K562 (cell line): ENCODE data around the gene CDH12. TPM values are rescaled to one million over a fixed set of nuclear protein-coding genes. Genes with fewer than 3 reads are reported as not detected.

Experiments
- ATAC-seq: fragments of 200-7000 bp; cut with Tn5 transposase; 3 replicates; pipeline ENCODE4 v1.9.1; 2020; ENCODE audit warnings: moderate library complexity
- BruUV-seq: library from RNA; stranded (reverse); fragments of 400-500 nt; replicated peaks from 2 replicates; lab custom pipeline; 2021; lab: Mats Ljungman, UMichigan
- CTCF ChIA-PET: fragments of 300-600 bp; formaldehyde crosslinking; extraction: SDS; loops from one replicate; lab custom pipeline; 2021; ENCODE audit warnings: low intra/inter-chr PET ratio; lab: Yijun Ruan, JAX
- POLR2A ChIA-PET: fragments of 300-600, 350-650 bp; sonication (Branson Sonifier 250); formaldehyde crosslinking; extraction: SDS; loops from one replicate; lab custom pipeline; 2021; ENCODE audit warnings: antibody characterized with exemption, inconsistent platforms; lab: Yijun Ruan, JAX
- DNase-seq, 4 experiments: peaks; one replicate each; pipeline versions ENCODE4 v3.0.0 to v3.0.0-alpha.2; 2011 to 2018; ENCODE audit warnings: low spot score in 3 of 4, mixed read lengths in 3 of 4; ENCODE audit errors: extremely low read depth in 1 of 4
- FAIRE-seq: peaks from 2 replicates; lab custom pipeline; 2011; peaks lifted over from hg19 to GRCh38; lab: Jason Lieb, UNC
- H2AFZ ChIP-seq: 2 replicates; pipeline ENCODE4 v1.6.0; 2011; ENCODE audit warnings: low read depth, low read length, control low read depth, inconsistent platforms
- H3K27ac ChIP-seq: fragments of 200-600 bp; 3 replicates; pipeline ENCODE4 v1.8.0; 2011; ENCODE audit warnings: low read depth, mild to moderate bottlenecking, control low read depth, inconsistent platforms, low read length, moderate library complexity, mixed read lengths; ENCODE audit errors: extremely low read depth
- H3K27me3 ChIP-seq, 2 experiments: fragments of 300-600 bp in 1 of 2; 2 replicates in 1 of 2; 3 replicates in 1 of 2; pipeline versions ENCODE4 v1.6.0 to v1.8.0; 2011; ENCODE audit warnings: inconsistent platforms in 2 of 2, low read length in 2 of 2, mild to moderate bottlenecking in 1 of 2, mixed read lengths in 1 of 2, moderate library complexity in 1 of 2; ENCODE audit not compliant: control insufficient read depth in 2 of 2, insufficient read depth in 2 of 2
- H3K36me3 ChIP-seq: fragments of 300-600 bp; 3 replicates; pipeline ENCODE4 v1.8.0; 2011; ENCODE audit warnings: mild to moderate bottlenecking, low read length, inconsistent platforms; ENCODE audit not compliant: control insufficient read depth, insufficient read depth
- H3K4me1 ChIP-seq, 2 experiments: fragments of 200-600 bp in 1 of 2; replicated peaks in 1 of 2; 2 replicates in 1 of 2; 3 replicates in 1 of 2; pipeline versions ENCODE4 v1.5.1 to v1.8.0; 2011; ENCODE audit warnings: inconsistent platforms in 2 of 2, low read length in 2 of 2, mild to moderate bottlenecking in 1 of 2, mixed read lengths in 1 of 2, moderate library complexity in 1 of 2; ENCODE audit not compliant: control insufficient read depth in 2 of 2, insufficient read depth in 2 of 2
- H3K4me2 ChIP-seq: 2 replicates; pipeline ENCODE4 v1.6.1; 2011; ENCODE audit warnings: low read length, control low read depth, inconsistent platforms, mixed read lengths; ENCODE audit not compliant: insufficient read depth
- H3K4me3 ChIP-seq: fragments of 200-600 bp; sonication (generic), shearing (Covaris generic); 2 replicates; pipeline ENCODE4 v1.5.1; 2016; ENCODE audit warnings: control low read depth, inconsistent platforms
- H3K79me2 ChIP-seq: fragments of 200-600 bp; 3 replicates; pipeline ENCODE4 v1.8.0; 2011; ENCODE audit warnings: low read length, inconsistent platforms; ENCODE audit not compliant: control insufficient read depth, insufficient read depth
- H3K9ac ChIP-seq, 2 experiments: 2 replicates each; pipeline versions ENCODE4 v1.6.0 to v1.6.1; 2011; ENCODE audit warnings: low read depth in 2 of 2, low read length in 2 of 2, control low read depth in 1 of 2, inconsistent platforms in 1 of 2, mild to moderate bottlenecking in 1 of 2, mixed read lengths in 1 of 2; ENCODE audit not compliant: insufficient read depth in 1 of 2
- H3K9me1 ChIP-seq: one replicate; pipeline ENCODE4 v1.6.0; 2011; ENCODE audit warnings: inconsistent platforms, mild to moderate bottlenecking, low read length, moderate library complexity; ENCODE audit not compliant: control insufficient read depth, insufficient read depth
- H3K9me3 ChIP-seq: replicated peaks from 2 replicates; pipeline ENCODE4 v1.5.1; 2011; ENCODE audit warnings: low read depth, low read length, inconsistent platforms; ENCODE audit not compliant: control insufficient read depth, insufficient read depth
- H4K20me1 ChIP-seq: replicated peaks from 2 replicates; pipeline ENCODE4 v1.6.1; 2011; ENCODE audit warnings: low read length, inconsistent platforms, mixed read lengths; ENCODE audit not compliant: control insufficient read depth, insufficient read depth
- ATF3 ChIP-seq, 2 experiments: fragments of 450-650 bp in 1 of 2; sonication (generic) in 1 of 2; formaldehyde crosslinking in 1 of 2; IDR thresholded peaks in 1 of 2; conservative IDR thresholded peaks in 1 of 2; 2 replicates each; pipeline versions ENCODE4 v1.6.1 to v1.8.1; 2016 to 2023; ENCODE audit warnings: mild to moderate bottlenecking in 2 of 2, moderate library complexity in 2 of 2, inconsistent platforms in 1 of 2, missing genetic modification reagents in 1 of 2
- BACH1 ChIP-seq: fragments of 200-800 bp; sonication (Bioruptor generic); IDR thresholded peaks from 2 replicates; pipeline ENCODE4 v1.6.1; 2016; ENCODE audit warnings: missing genetic modification characterization, missing compliant biosample characterization
- BCLAF1 ChIP-seq, 2 experiments: fragments of 450-650 bp in 1 of 2; IDR thresholded peaks; 2 replicates each; pipeline ENCODE4 v1.6.1; 2011 to 2017; ENCODE audit warnings: low read depth in 2 of 2, antibody characterized with exemption in 1 of 2, borderline replicate concordance in 1 of 2, low read length in 1 of 2, mild to moderate bottlenecking in 1 of 2, mixed read lengths in 1 of 2; ENCODE audit not compliant: control insufficient read depth in 1 of 2
- GABPA ChIP-seq: fragments of 200-800 bp; sonication (Bioruptor generic); conservative IDR thresholded peaks from 2 replicates; pipeline ENCODE4 v1.6.1; 2016; ENCODE audit warnings: low read depth, missing genetic modification characterization, missing compliant biosample characterization
- JUND ChIP-seq, 2 experiments: IDR thresholded peaks; 2 replicates in 1 of 2; 3 replicates in 1 of 2; pipeline ENCODE4 v1.6.1; 2011; ENCODE audit warnings: borderline replicate concordance in 2 of 2, low read depth in 2 of 2, low read length in 2 of 2, improper control_type of control experiment in 1 of 2, missing biosample characterization in 1 of 2, missing genetic modification characterization in 1 of 2, missing genetic modification reagents in 1 of 2
- KDM5B ChIP-seq: fragments of 200-600 bp; sonication (generic); IDR thresholded peaks from 2 replicates; pipeline ENCODE4 v1.6.1; 2012; ENCODE audit warnings: low read depth, mild to moderate bottlenecking, moderate library complexity, low read length, control low read depth, inconsistent platforms; ENCODE audit not compliant: insufficient replicate concordance
- MAFF ChIP-seq: IDR thresholded peaks from 2 replicates; pipeline ENCODE4 v1.6.1; 2012; ENCODE audit warnings: low read length, improper control_type of control experiment
- NFXL1 ChIP-seq: fragments of 450-650 bp; formaldehyde crosslinking; IDR thresholded peaks from 2 replicates; pipeline ENCODE4 v1.4.0; 2021; ENCODE audit warnings: mild to moderate bottlenecking
- RFX1 ChIP-seq: fragments of 450-650 bp; IDR thresholded peaks from 2 replicates; pipeline ENCODE4 v1.6.1; 2016; ENCODE audit warnings: mild to moderate bottlenecking, moderate library complexity
- WGBS: fragments of 100-300 bp; shearing (Covaris generic); methylation state at CpG from one replicate; pipeline ENCODE4 v1.1.6; 2016; ENCODE audit warnings: low coverage, mixed read lengths; ENCODE audit not compliant: insufficient coverage; ENCODE audit errors: missing lambda C conversion rate; 5-methylcytosine and 5-hydroxymethylcytosine counted together
- in situ Hi-C: fragments of 300-500 bp; cut with MboI; formaldehyde crosslinking; loops from 4 replicates; pipeline ENCODE4 v1.15.0; 2018; ENCODE audit warnings: inconsistent platforms, mixed read lengths
- intact Hi-C: fragments of 100-400 bp; cut with micrococcal nuclease; formaldehyde crosslinking; loops from 2 replicates; pipeline ENCODE4 v1.14.2; 2022
- polyA plus RNA-seq, 8 experiments: library from polyadenylated mRNA; depleted of rRNA in 4 of 8; stranded (reverse) in 5 of 8; unstranded in 3 of 8; fragments of >200 nt; fragmentation: Nextera tagmentation in 2 of 8; fragmentation: Illumina TruSeq in 1 of 8; extraction: Ambion mirVana in 2 of 8; extraction: Trizol in 1 of 8; gene quantifications; 2 replicates each; pipeline versions ENCODE4 v1.2.1 to v1.2.3, GENCODE V29; 2011 to 2014; ENCODE audit warnings: inconsistent platforms in 1 of 8, missing spikeins in 1 of 8
- total RNA-seq, 7 experiments: library from RNA; depleted of rRNA in 6 of 7; stranded (reverse); fragments of >200 nt in 6 of 7; fragmentation: Illumina TruSeq in 2 of 7; extraction: Trizol in 2 of 7; gene quantifications; 2 replicates each; pipeline versions ENCODE4 v1.2.1 to v1.2.3, GENCODE V29; 2011 to 2021; ENCODE audit warnings: low replicate concordance in 1 of 7

Gene CDH12
- total and polyA plus RNA-seq, 9 of the 15 experiments (the other 6 are each of a cell fraction or from before 2014, with no cell fraction given) = 0.03 to 1.7 (median 0.37) TPM

GRCh38 chr5:22295832-22296231 is 557.3 kb downstream of the CDH12 start (continued):
- TF ChIP-seq MAFF = peak; percentile 73; the same call in 1 of the 2 replicates
- no peak for TF ChIP-seq NFXL1 (CRISPR knock-in tag)
- TF ChIP-seq, all 486 proteins: peak for 5

GRCh38 chr5:22293147-22293546 is 560.0 kb downstream of the CDH12 start:
- Histone ChIP-seq H3K36me3 (no peaks in the 10 kb centered on the region), H3K9me3 (no peaks in the 10 kb centered on the region; the same call in 1 of the 2 replicates), H3K79me2 (no peaks in the 10 kb centered on the region), H3K27ac (no peak overlapping the region), H3K4me2 (no peak overlapping the region), H4K20me1 (no peaks in the 10 kb centered on the region), H3K27me3 (no peaks in the 10 kb centered on the region), H3K4me1 (no peaks in the 10 kb centered on the region), H3K9ac (no peak overlapping the region), H3K4me3 (no peak overlapping the region), H3K9me1 (no peaks in the 10 kb centered on the region), H2AFZ (no peak overlapping the region)
- no peak for TF ChIP-seq KDM5B
- no TSS peak for BruUV-seq
- intact Hi-C loops (no loop called here), in situ Hi-C loops (no loop called here)
- no peak for DNase-seq
- 7% methylated on average over 3 of the region's 3 CpGs for WGBS
- ChIA-PET CTCF (no interaction called here), POLR2A (no interaction called here)
- ATAC-seq = no peak
- FAIRE-seq = no peak

- in situ Hi-C loops (no loop called here), intact Hi-C loops (no loop called here)
- CTCF ChIA-PET = no interaction called here
- Histone ChIP-seq H3K4me3 (no peak overlapping the region), H3K27ac (no peak overlapping the region), H3K9ac (no peak overlapping the region), H3K9me1 (no peaks in the 10 kb centered on the region), H3K79me2 (no peaks in the 10 kb centered on the region), H3K4me1 (no peaks in the 10 kb centered on the region), H2AFZ (no peak overlapping the region), H3K36me3 (no peaks in the 10 kb centered on the region), H4K20me1 (no peaks in the 10 kb centered on the region), H3K27me3 (no peaks in the 10 kb centered on the region), H3K9me3 (no peaks in the 10 kb centered on the region; the same call in 1 of the 2 replicates), H3K4me2 (no peak overlapping the region)
- POLR2A ChIA-PET = no interaction called here
- 0% methylated on average over 1 of the region's 1 CpG for WGBS
- no TSS peak for BruUV-seq
- no peak for FAIRE-seq
- DNase-seq = no peak
- no peak for ATAC-seq
- no peak for TF ChIP-seq JUND (IDR thresholded peaks at IDR 0.05; ENCODE audit: borderline replicate concordance, low read depth, low read length)
- no peak for TF ChIP-seq JUND (tag; IDR thresholded peaks at IDR 0.05; ENCODE audit: borderline replicate concordance, low read depth, low read length)
- no peak for TF ChIP-seq BACH1 (tag)
- no peak for TF ChIP-seq GABPA (tag)
- TF ChIP-seq ATF3 (IDR thresholded peaks at IDR 0.05) = no peak
- no peak for TF ChIP-seq ATF3 (CRISPR knock-in tag; conservative IDR thresholded peaks at IDR 0.05)
- no peak for TF ChIP-seq RFX1
- no peak for TF ChIP-seq BCLAF1 (IDR thresholded peaks at IDR 0.05; ENCODE audit: borderline replicate concordance in 1 of 2, control insufficient read depth in 1 of 2, low read depth in 2 of 2, low read length in 1 of 2)
Measured at GRCh38 chr5:22278164-22278563, 575.0 kb downstream of the CDH12 start.
